GM21526 (cell line): Measurements from ENCODE around the gene RIPOR3.
"Not testable (repeated sequence)": the region's sequence is repeated elsewhere in the genome, so short reads cannot be mapped to it uniquely, and the experiment has no call there.

ENCODE experiments used
- ATAC-seq: cut with Tn5 transposase; IDR thresholded peaks from one replicate; pipeline ENCODE4 v1.9.1; 2021; ENCODE audit warnings: moderate library complexity; ENCODE audit not compliant: unreplicated experiment, low FRiP score

Gene RIPOR3

GRCh38 chr20:50682065-50682464 lies 9.3 kb downstream of the RIPOR3 start:
- ATAC-seq, result no peak

- no peak for ATAC-seq
Observed at GRCh38 chr20:50681359-50682064, 9.8 kb downstream of the RIPOR3 start.

GRCh38 chr20:50680105-50680960 lies 11.0 kb downstream of the RIPOR3 start:
- no peak for ATAC-seq

GRCh38 chr20:50679753-50680104 lies 11.6 kb downstream of the RIPOR3 start:
- no peak for ATAC-seq

- no peak for ATAC-seq
Observed at GRCh38 chr20:50678169-50678898, 13.0 kb downstream of the RIPOR3 start.

- ATAC-seq, result no peak
Observed at GRCh38 chr20:50676858-50677257, 14.5 kb downstream of the RIPOR3 start.

- ATAC-seq, result not testable (repeated sequence)
Observed at GRCh38 chr20:50676377-50676731, 15.0 kb downstream of the RIPOR3 start.

GRCh38 chr20:50675671-50676376 lies 15.5 kb downstream of the RIPOR3 start:
- ATAC-seq, result no peak

GRCh38 chr20:50674138-50674825 lies 17.1 kb downstream of the RIPOR3 start:
- ATAC-seq, result no peak

- ATAC-seq, result no peak
Observed at GRCh38 chr20:50673466-50674137, 17.7 kb downstream of the RIPOR3 start.

GRCh38 chr20:50673146-50673465 lies 18.2 kb downstream of the RIPOR3 start:
- ATAC-seq, result no peak

- no peak for ATAC-seq
Observed at GRCh38 chr20:50672400-50673145, 18.8 kb downstream of the RIPOR3 start.

GRCh38 chr20:50671626-50672025 lies 19.7 kb downstream of the RIPOR3 start:
- ATAC-seq, result no peak

- not testable (repeated sequence) for ATAC-seq
Observed at GRCh38 chr20:50671010-50671409, 20.3 kb downstream of the RIPOR3 start.

GRCh38 chr20:50670126-50670862 lies 21.0 kb downstream of the RIPOR3 start:
- ATAC-seq, result no peak

- ATAC-seq, result no peak
Observed at GRCh38 chr20:50668798-50669197, 22.5 kb downstream of the RIPOR3 start.

GRCh38 chr20:50668326-50668725 lies 23.0 kb downstream of the RIPOR3 start:
- no peak for ATAC-seq

- ATAC-seq, result no peak
Observed at GRCh38 chr20:50666709-50667298, 24.5 kb downstream of the RIPOR3 start.
